ENCODE results near the gene STUM. TPM values are rescaled to one million over a fixed set of nuclear protein-coding genes. Genes with fewer than 3 reads are reported as not detected.
A peak's percentile ranks its signal among the peaks of the same experiment; 100 is the strongest.

The STUM gene
- total RNA-seq, 2 donors from 2014 or later = not detected

GRCh38 chr1:226557424-226557823, 8.9 kb downstream of the STUM start:
- no peak overlapping the region for H3K27ac Mint-ChIP-seq
- no peaks in the 10 kb centered on the region for H3K4me1 Mint-ChIP-seq (ENCODE audit: low read depth)
- no peaks in the 10 kb centered on the region for H3K9me3 Mint-ChIP-seq
- H3K27me3 Mint-ChIP-seq (ENCODE audit: low read depth) = peaks cover 51% of the 10 kb centered on the region
- H3K36me3 Mint-ChIP-seq (ENCODE audit: insufficient read depth in 2 of 2) = no peaks in the 10 kb centered on the region
- no peak for DNase-seq
- no peak overlapping the region for H3K4me3 Mint-ChIP-seq
- no peak for ATAC-seq (replicated peaks in 1 of 2)

GRCh38 chr1:226558036-226558650, 9.6 kb downstream of the STUM start:
- Mint-ChIP-seq H3K27me3 (ENCODE audit: low read depth) (peaks cover 44% of the 10 kb centered on the region), H3K36me3 (ENCODE audit: insufficient read depth in 2 of 2) (no peaks in the 10 kb centered on the region), H3K27ac (no peak overlapping the region), H3K9me3 (no peaks in the 10 kb centered on the region), H3K4me1 (ENCODE audit: low read depth) (no peaks in the 10 kb centered on the region), H3K4me3 (no peak overlapping the region)
- ATAC-seq (replicated peaks in 1 of 2) (no peak), DNase-seq (no peak)

GRCh38 chr1:226560243-226560642, 11.7 kb downstream of the STUM start:
- Mint-ChIP-seq H3K9me3 (no peaks in the 10 kb centered on the region), H3K4me1 (ENCODE audit: low read depth) (no peaks in the 10 kb centered on the region), H3K36me3 (ENCODE audit: insufficient read depth in 2 of 2) (no peaks in the 10 kb centered on the region), H3K4me3 (no peak overlapping the region), H3K27me3 (ENCODE audit: low read depth) (peaks cover 24% of the 10 kb centered on the region), H3K27ac (no peak overlapping the region)
- DNase-seq (no peak), ATAC-seq (replicated peaks in 1 of 2) (no peak)

GRCh38 chr1:226562989-226563388, 14.4 kb downstream of the STUM start:
- Mint-ChIP-seq H3K4me1 (ENCODE audit: low read depth) (no peaks in the 10 kb centered on the region), H3K27ac (no peak overlapping the region), H3K9me3 (no peaks in the 10 kb centered on the region), H3K4me3 (no peak overlapping the region), H3K27me3 (ENCODE audit: low read depth) (peaks cover 9% of the 10 kb centered on the region), H3K36me3 (ENCODE audit: insufficient read depth in 2 of 2) (no peaks in the 10 kb centered on the region)
- ATAC-seq (replicated peaks in 1 of 2) (no peak), DNase-seq (no peak)

GRCh38 chr1:226563666-226564065, 15.1 kb downstream of the STUM start:
- DNase-seq (no peak), ATAC-seq (replicated peaks in 1 of 2) (no peak)
- no peaks in the 10 kb centered on the region for H3K9me3 Mint-ChIP-seq
- no peaks in the 10 kb centered on the region for H3K4me1 Mint-ChIP-seq (ENCODE audit: low read depth)
- H3K27me3 Mint-ChIP-seq (ENCODE audit: low read depth) = peaks cover 9% of the 10 kb centered on the region
- no peak overlapping the region for H3K27ac Mint-ChIP-seq
- H3K36me3 Mint-ChIP-seq (ENCODE audit: insufficient read depth in 2 of 2) = no peaks in the 10 kb centered on the region
- H3K4me3 Mint-ChIP-seq = no peak overlapping the region

- no peak for ATAC-seq (replicated peaks in 1 of 2)
- Mint-ChIP-seq H3K36me3 (ENCODE audit: insufficient read depth in 2 of 2) (no peaks in the 10 kb centered on the region), H3K4me3 (no peak overlapping the region), H3K9me3 (no peaks in the 10 kb centered on the region), H3K27ac (no peak overlapping the region), H3K27me3 (ENCODE audit: low read depth) (peaks cover 9% of the 10 kb centered on the region), H3K4me1 (ENCODE audit: low read depth) (no peaks in the 10 kb centered on the region)
- no peak for DNase-seq
These were observed 16.9 kb downstream of the STUM start for GRCh38 chr1:226565476-226565875.

- Mint-ChIP-seq H3K36me3 (ENCODE audit: insufficient read depth in 2 of 2) (no peaks in the 10 kb centered on the region), H3K4me1 (ENCODE audit: low read depth) (no peaks in the 10 kb centered on the region), H3K27me3 (ENCODE audit: low read depth) (peaks cover 4% of the 10 kb centered on the region), H3K9me3 (no peaks in the 10 kb centered on the region), H3K27ac (no peak overlapping the region), H3K4me3 (no peak overlapping the region)
- no peak for DNase-seq
- ATAC-seq (replicated peaks in 1 of 2) = no peak
These were observed 17.7 kb downstream of the STUM start for GRCh38 chr1:226566234-226566633.

GRCh38 chr1:226566760-226567159, 18.2 kb downstream of the STUM start:
- ATAC-seq (replicated peaks in 1 of 2) = no peak
- H3K27ac Mint-ChIP-seq = no peak overlapping the region
- H3K4me3 Mint-ChIP-seq = no peak overlapping the region
- H3K36me3 Mint-ChIP-seq (ENCODE audit: insufficient read depth in 2 of 2) = no peaks in the 10 kb centered on the region
- H3K9me3 Mint-ChIP-seq = no peaks in the 10 kb centered on the region
- DNase-seq = no peak
- H3K4me1 Mint-ChIP-seq (ENCODE audit: low read depth) = no peaks in the 10 kb centered on the region
- H3K27me3 Mint-ChIP-seq (ENCODE audit: low read depth) = no peaks in the 10 kb centered on the region

- ATAC-seq (replicated peaks in 1 of 2) = no peak
- H3K4me3 Mint-ChIP-seq = no peak overlapping the region
- no peaks in the 10 kb centered on the region for H3K9me3 Mint-ChIP-seq
- no peaks in the 10 kb centered on the region for H3K4me1 Mint-ChIP-seq (ENCODE audit: low read depth)
- H3K36me3 Mint-ChIP-seq (ENCODE audit: insufficient read depth in 2 of 2) = no peaks in the 10 kb centered on the region
- H3K27ac Mint-ChIP-seq = no peak overlapping the region
- H3K27me3 Mint-ChIP-seq (ENCODE audit: low read depth) = no peaks in the 10 kb centered on the region
- no peak for DNase-seq
These were observed 19.7 kb downstream of the STUM start for GRCh38 chr1:226568077-226568831.

GRCh38 chr1:226568975-226569741, 20.6 kb downstream of the STUM start:
- no peak overlapping the region for H3K27ac Mint-ChIP-seq
- H3K4me1 Mint-ChIP-seq (ENCODE audit: low read depth) = no peaks in the 10 kb centered on the region
- ATAC-seq (replicated peaks in 1 of 2) = no peak
- no peaks in the 10 kb centered on the region for H3K9me3 Mint-ChIP-seq
- no peak overlapping the region for H3K4me3 Mint-ChIP-seq
- H3K27me3 Mint-ChIP-seq (ENCODE audit: low read depth) = no peaks in the 10 kb centered on the region
- DNase-seq = no peak
- no peaks in the 10 kb centered on the region for H3K36me3 Mint-ChIP-seq (ENCODE audit: insufficient read depth in 2 of 2)

GRCh38 chr1:226569879-226570547, 21.4 kb downstream of the STUM start:
- no peaks in the 10 kb centered on the region for H3K36me3 Mint-ChIP-seq (ENCODE audit: insufficient read depth in 2 of 2)
- no peaks in the 10 kb centered on the region for H3K27me3 Mint-ChIP-seq (ENCODE audit: low read depth)
- no peaks in the 10 kb centered on the region for H3K9me3 Mint-ChIP-seq
- DNase-seq = peak; percentile 20 to 23
- peak; percentile 65 to 67 for ATAC-seq (replicated peaks in 1 of 2)
- no peak overlapping the region for H3K27ac Mint-ChIP-seq
- H3K4me3 Mint-ChIP-seq = no peak overlapping the region
- H3K4me1 Mint-ChIP-seq (ENCODE audit: low read depth) = no peaks in the 10 kb centered on the region

GRCh38 chr1:226571893-226572292, 23.3 kb downstream of the STUM start:
- no peak overlapping the region for H3K27ac Mint-ChIP-seq
- no peaks in the 10 kb centered on the region for H3K27me3 Mint-ChIP-seq (ENCODE audit: low read depth)
- H3K4me3 Mint-ChIP-seq = no peak overlapping the region
- ATAC-seq (replicated peaks in 1 of 2) (no peak), DNase-seq (no peak)
- no peaks in the 10 kb centered on the region for H3K9me3 Mint-ChIP-seq
- no peaks in the 10 kb centered on the region for H3K36me3 Mint-ChIP-seq (ENCODE audit: insufficient read depth in 2 of 2)
- no peaks in the 10 kb centered on the region for H3K4me1 Mint-ChIP-seq (ENCODE audit: low read depth)

- no peaks in the 10 kb centered on the region for H3K9me3 Mint-ChIP-seq
- H3K36me3 Mint-ChIP-seq (ENCODE audit: insufficient read depth in 2 of 2) = no peaks in the 10 kb centered on the region
- no peaks in the 10 kb centered on the region for H3K27me3 Mint-ChIP-seq (ENCODE audit: low read depth)
- DNase-seq (no peak), ATAC-seq (replicated peaks in 1 of 2) (no peak)
- H3K27ac Mint-ChIP-seq = no peak overlapping the region
- H3K4me3 Mint-ChIP-seq = no peak overlapping the region
- no peaks in the 10 kb centered on the region for H3K4me1 Mint-ChIP-seq (ENCODE audit: low read depth)
These were observed 23.8 kb downstream of the STUM start for GRCh38 chr1:226572325-226572726.

All from activated T-cell treated with anti-CD3 and anti-CD28 coated beads, Interleukin-2, amount 50 U/mL, for 72 hours (primary cell).